ENCODE data around the gene ZNF324B. TPM values are rescaled to one million over a fixed set of nuclear protein-coding genes. Genes with fewer than 3 reads are reported as not detected.
"Not testable (repeated sequence)": the region's sequence is repeated elsewhere in the genome, so short reads cannot be mapped to it uniquely, and the experiment has no call there.

Gene ZNF324B
- total and polyA plus RNA-seq, 2 donors (not counting 1 experiment from before 2014, with no cell fraction given) = 5.6 to 17.4 TPM

DNA sequence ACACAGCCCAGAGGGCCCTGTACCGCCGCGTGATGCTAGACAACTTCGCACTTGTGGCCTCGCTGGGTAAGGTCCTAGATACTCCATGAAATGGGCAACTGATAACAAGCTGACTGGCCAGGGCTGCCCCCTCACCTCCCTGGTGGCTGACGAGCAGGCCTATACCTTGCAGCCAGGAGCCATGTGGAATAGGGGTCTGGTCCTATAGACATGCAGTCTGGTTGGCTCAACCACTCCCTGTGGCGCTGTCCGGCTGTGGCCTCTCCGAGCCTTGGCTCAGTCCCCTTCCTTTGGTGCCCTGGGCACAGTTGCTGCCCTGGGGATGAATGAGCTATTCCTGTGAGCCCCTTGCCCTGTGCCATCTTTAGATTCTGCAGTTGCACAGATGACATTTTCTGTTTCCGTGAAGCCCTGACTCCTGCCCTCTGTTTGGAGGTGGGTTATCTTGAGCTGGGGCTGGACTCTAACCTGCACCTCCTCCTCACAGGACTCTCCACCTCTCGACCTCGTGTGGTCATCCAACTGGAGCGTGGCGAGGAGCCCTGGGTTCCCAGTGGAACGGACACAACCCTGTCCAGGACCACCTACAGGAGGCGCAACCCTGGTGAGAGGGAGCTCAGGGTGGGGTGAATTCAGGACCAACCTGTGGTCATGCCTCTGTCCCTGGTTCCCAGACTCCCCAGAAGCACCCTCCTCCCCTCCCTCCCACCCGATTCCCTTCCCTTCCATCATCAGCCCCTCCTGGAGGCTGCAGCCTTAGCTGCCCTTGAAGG lies 18.0 kb downstream of the ZNF324B start:
- Mint-ChIP-seq H3K9me3 (ENCODE audit: insufficient read depth) (no peaks in the 10 kb centered on the region), H3K4me3 (peak overlapping the region; percentile 85), H3K4me1 (peaks cover 24% of the 10 kb centered on the region), H3K27ac (no peak overlapping the region), H3K27me3 (no peaks in the 10 kb centered on the region)
- no peaks in the 10 kb centered on the region for H3K27me3 ChIP-seq (replicated peaks in 1 of 4; ENCODE audit: control extremely low read depth in 1 of 4, control insufficient read depth in 3 of 4, insufficient read depth in 4 of 4, low read length in 3 of 4)
- peaks cover 24% of the 10 kb centered on the region for H3K79me2 ChIP-seq (ENCODE audit: control insufficient read depth, insufficient read depth, low read length)
- peaks cover 0 to 6% (median 0%) of the 10 kb centered on the region in 3 donors for H3K9me3 ChIP-seq (ENCODE audit: control extremely low read depth in 1 of 3, control insufficient read depth in 2 of 3, insufficient read depth in 1 of 3, low read length in 2 of 3)
- H3K36me3 ChIP-seq (replicated peaks in 1 of 2; ENCODE audit: control extremely low read depth in 1 of 2, control insufficient read depth in 1 of 2, extremely low read depth in 1 of 2, insufficient read depth in 2 of 2, low read length in 1 of 2) = peaks cover 4 to 14% of the 10 kb centered on the region in 2 experiments
- intact Hi-C loops (cut with micrococcal nuclease) = no loop called here
- H3K4me2 ChIP-seq (replicated peaks; ENCODE audit: low read depth, low read length, poor library complexity, severe bottlenecking) = no peak overlapping the region
- H4K20me1 ChIP-seq (ENCODE audit: control insufficient read depth, insufficient read depth, low read length, poor library complexity, severe bottlenecking) = peaks cover 4% of the 10 kb centered on the region
- ChIA-PET CTCF (no interaction called here), POLR2A (interaction anchor here (0.5 kb wide), 1 partner anchor 125 kb away, joined by 6 read pairs; no protein-coding TSS in a partner anchor)
- TF ChIP-seq, protein P1, sequence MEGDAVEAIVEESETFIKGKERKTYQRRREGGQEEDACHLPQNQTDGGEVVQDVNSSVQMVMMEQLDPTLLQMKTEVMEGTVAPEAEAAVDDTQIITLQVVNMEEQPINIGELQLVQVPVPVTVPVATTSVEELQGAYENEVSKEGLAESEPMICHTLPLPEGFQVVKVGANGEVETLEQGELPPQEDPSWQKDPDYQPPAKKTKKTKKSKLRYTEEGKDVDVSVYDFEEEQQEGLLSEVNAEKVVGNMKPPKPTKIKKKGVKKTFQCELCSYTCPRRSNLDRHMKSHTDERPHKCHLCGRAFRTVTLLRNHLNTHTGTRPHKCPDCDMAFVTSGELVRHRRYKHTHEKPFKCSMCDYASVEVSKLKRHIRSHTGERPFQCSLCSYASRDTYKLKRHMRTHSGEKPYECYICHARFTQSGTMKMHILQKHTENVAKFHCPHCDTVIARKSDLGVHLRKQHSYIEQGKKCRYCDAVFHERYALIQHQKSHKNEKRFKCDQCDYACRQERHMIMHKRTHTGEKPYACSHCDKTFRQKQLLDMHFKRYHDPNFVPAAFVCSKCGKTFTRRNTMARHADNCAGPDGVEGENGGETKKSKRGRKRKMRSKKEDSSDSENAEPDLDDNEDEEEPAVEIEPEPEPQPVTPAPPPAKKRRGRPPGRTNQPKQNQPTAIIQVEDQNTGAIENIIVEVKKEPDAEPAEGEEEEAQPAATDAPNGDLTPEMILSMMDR (IDR thresholded peaks at IDR 0.05) = no peak
- no peak for TF ChIP-seq EZH2 (IDR thresholded peaks at IDR 0.05; ENCODE audit: borderline replicate concordance, insufficient read depth, low read depth, low read length, poor library complexity, severe bottlenecking)
- no peak for ATAC-seq (ENCODE audit: low read depth)
- no peak overlapping the region for H3K9ac ChIP-seq (ENCODE audit: low read length)
- no peak for DNase-seq
- WGBS (ENCODE audit: insufficient coverage) = 96% methylated on average over 13 of the region's 17 CpGs
- H2AFZ ChIP-seq (ENCODE audit: insufficient read depth, low read depth, low read length, poor library complexity, severe bottlenecking) = no peak overlapping the region
- H3K4me1 ChIP-seq (ENCODE audit: control insufficient read depth in 2 of 2, insufficient read depth in 2 of 2, low read length in 2 of 2) = peaks cover 8 to 25% of the 10 kb centered on the region in 2 donors
- no peak overlapping the region for H3K4me3 ChIP-seq (ENCODE audit: control extremely low read depth in 1 of 5, extremely low read depth in 1 of 5, insufficient read depth in 1 of 5, low read depth in 2 of 5, low read length in 4 of 5)
- no peak overlapping the region for H3K27ac ChIP-seq (ENCODE audit: low read length in 2 of 2)

DNA sequence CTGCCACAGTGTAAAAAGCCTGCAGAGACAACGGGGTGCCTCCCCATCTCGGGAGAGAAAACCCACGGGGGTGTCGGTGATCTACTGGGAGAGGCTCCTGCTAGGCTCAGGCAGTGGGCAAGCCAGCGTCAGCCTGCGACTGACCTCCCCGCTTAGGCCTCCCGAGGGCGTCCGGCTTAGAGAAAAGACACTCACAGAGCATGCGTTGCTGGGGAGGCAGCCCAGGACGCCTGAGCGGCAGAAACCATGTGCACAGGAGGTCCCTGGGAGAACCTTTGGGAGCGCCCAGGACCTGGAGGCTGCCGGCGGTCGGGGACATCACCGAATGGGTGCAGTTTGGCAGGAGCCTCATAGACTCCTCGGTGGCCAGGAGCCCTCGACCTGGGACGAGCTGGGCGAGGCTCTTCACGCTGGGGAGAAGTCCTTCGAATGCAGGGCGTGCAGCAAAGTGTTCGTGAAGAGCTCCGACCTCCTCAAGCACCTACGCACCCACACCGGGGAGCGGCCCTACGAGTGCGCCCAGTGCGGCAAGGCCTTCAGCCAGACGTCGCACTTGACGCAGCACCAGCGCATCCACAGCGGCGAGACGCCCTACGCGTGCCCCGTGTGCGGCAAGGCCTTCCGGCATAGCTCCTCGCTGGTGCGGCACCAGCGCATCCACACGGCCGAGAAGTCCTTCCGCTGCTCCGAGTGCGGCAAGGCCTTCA lies 19.6 kb downstream of the ZNF324B start:
- H2AFZ ChIP-seq (ENCODE audit: insufficient read depth, low read depth, low read length, poor library complexity, severe bottlenecking); H3K27ac Mint-ChIP-seq; ATAC-seq (ENCODE audit: low read depth); H3K27me3 ChIP-seq (replicated peaks in 1 of 4; ENCODE audit: control extremely low read depth in 1 of 4, control insufficient read depth in 3 of 4, insufficient read depth in 4 of 4, low read length in 3 of 4); POLR2A ChIA-PET; H3K9ac ChIP-seq (ENCODE audit: low read length); H3K4me3 Mint-ChIP-seq; H3K9me3 Mint-ChIP-seq (ENCODE audit: insufficient read depth); H3K9me3 ChIP-seq (ENCODE audit: control extremely low read depth in 1 of 3, control insufficient read depth in 2 of 3, insufficient read depth in 1 of 3, low read length in 2 of 3); H3K27ac ChIP-seq (ENCODE audit: low read length in 2 of 2); H3K27me3 Mint-ChIP-seq; H4K20me1 ChIP-seq (ENCODE audit: control insufficient read depth, insufficient read depth, low read length, poor library complexity, severe bottlenecking); CTCF ChIA-PET; H3K4me2 ChIP-seq (replicated peaks; ENCODE audit: low read depth, low read length, poor library complexity, severe bottlenecking); intact Hi-C loops (cut with micrococcal nuclease); DNase-seq; H3K4me3 ChIP-seq (ENCODE audit: control extremely low read depth in 1 of 5, extremely low read depth in 1 of 5, insufficient read depth in 1 of 5, low read depth in 2 of 5, low read length in 4 of 5): not testable (repeated sequence)
- H3K4me1 Mint-ChIP-seq = peaks cover 34% of the 10 kb centered on the region
- peaks cover 4 to 14% of the 10 kb centered on the region in 2 experiments for H3K36me3 ChIP-seq (replicated peaks in 1 of 2; ENCODE audit: control extremely low read depth in 1 of 2, control insufficient read depth in 1 of 2, extremely low read depth in 1 of 2, insufficient read depth in 2 of 2, low read length in 1 of 2)
- H3K4me1 ChIP-seq (ENCODE audit: control insufficient read depth in 2 of 2, insufficient read depth in 2 of 2, low read length in 2 of 2) = peaks cover 15 to 29% of the 10 kb centered on the region in 2 donors
- H3K79me2 ChIP-seq (ENCODE audit: control insufficient read depth, insufficient read depth, low read length) = peaks cover 24% of the 10 kb centered on the region
- 98% methylated on average over 18 of the region's 53 CpGs for WGBS (ENCODE audit: insufficient coverage)

All from B cell (primary cell).